ENCODE results near the gene PIP5K1C. TPM values are rescaled to one million over a fixed set of nuclear protein-coding genes. Genes with fewer than 3 reads are reported as not detected.

Gene PIP5K1C
- total RNA-seq, 6 experiments from 2014 or later: 5.3 to 9.8 (median 7.6) TPM

GRCh38 chr19:3720349-3720917 lies 20.2 kb upstream of the PIP5K1C start:
- TF ChIP-seq, protein P1, sequence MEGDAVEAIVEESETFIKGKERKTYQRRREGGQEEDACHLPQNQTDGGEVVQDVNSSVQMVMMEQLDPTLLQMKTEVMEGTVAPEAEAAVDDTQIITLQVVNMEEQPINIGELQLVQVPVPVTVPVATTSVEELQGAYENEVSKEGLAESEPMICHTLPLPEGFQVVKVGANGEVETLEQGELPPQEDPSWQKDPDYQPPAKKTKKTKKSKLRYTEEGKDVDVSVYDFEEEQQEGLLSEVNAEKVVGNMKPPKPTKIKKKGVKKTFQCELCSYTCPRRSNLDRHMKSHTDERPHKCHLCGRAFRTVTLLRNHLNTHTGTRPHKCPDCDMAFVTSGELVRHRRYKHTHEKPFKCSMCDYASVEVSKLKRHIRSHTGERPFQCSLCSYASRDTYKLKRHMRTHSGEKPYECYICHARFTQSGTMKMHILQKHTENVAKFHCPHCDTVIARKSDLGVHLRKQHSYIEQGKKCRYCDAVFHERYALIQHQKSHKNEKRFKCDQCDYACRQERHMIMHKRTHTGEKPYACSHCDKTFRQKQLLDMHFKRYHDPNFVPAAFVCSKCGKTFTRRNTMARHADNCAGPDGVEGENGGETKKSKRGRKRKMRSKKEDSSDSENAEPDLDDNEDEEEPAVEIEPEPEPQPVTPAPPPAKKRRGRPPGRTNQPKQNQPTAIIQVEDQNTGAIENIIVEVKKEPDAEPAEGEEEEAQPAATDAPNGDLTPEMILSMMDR (IDR thresholded peaks at IDR 0.05): no peak
- no peak for TF ChIP-seq POLR2A (IDR thresholded peaks at IDR 0.05)
- Histone ChIP-seq H3K4me3 (no peak overlapping the region), H3K27me3 (no peaks in the 10 kb centered on the region), H3K27ac (no peak overlapping the region), H3K9me3 (no peaks in the 10 kb centered on the region), H3K4me1 (peaks cover 0 to 15% (median 6%) of the 10 kb centered on the region in 4 donors), H3K36me3 (no peaks in the 10 kb centered on the region)
- intact Hi-C loops (cut with DNase I): no loop called here
- ATAC-seq (no peak), DNase-seq (no peak)
- WGBS (ENCODE audit: insufficient coverage, low coverage, low lambda C conversion rate, missing lambda C conversion rate): 31% methylated on average over 6 of the region's 9 CpGs

DNA sequence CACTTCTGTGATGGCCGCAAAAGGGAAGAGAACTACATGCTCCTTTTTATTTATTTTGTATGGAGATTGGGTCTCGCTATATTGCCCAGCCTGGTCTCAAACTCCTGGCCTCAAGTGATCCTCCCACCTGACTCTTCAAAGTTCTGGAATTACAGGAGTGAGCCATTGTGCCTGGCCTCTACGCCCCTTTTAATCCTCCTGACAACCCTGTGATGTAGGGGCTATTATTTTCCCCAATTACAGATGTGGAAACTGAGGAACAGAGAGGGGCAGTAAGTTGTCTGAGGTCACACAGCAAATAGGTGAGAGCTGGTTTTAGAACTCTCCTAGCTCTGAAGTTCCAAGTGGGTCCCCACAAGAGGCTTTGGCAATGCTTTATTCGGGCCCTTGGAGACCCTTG lies 19.6 kb upstream of the PIP5K1C start:
- H3K4me3 ChIP-seq: no peak overlapping the region
- H3K27ac ChIP-seq: no peak overlapping the region
- H3K9me3 ChIP-seq: no peaks in the 10 kb centered on the region
- intact Hi-C loops (cut with DNase I): no loop called here
- 90% methylated on average over 2 of the region's 4 CpGs for WGBS (ENCODE audit: insufficient coverage, low coverage, low lambda C conversion rate, missing lambda C conversion rate)
- TF ChIP-seq, protein P1 (IDR thresholded peaks at IDR 0.05): no peak
- no peak for TF ChIP-seq POLR2A (IDR thresholded peaks at IDR 0.05)
- no peaks in the 10 kb centered on the region for H3K27me3 ChIP-seq
- no peak for DNase-seq
- no peaks in the 10 kb centered on the region for H3K36me3 ChIP-seq
- peaks cover 0 to 15% (median 6%) of the 10 kb centered on the region in 4 donors for H3K4me1 ChIP-seq
- no peak for ATAC-seq

GRCh38 chr19:3716147-3716668 lies 15.9 kb upstream of the PIP5K1C start:
- no peak overlapping the region for H3K4me3 ChIP-seq
- H3K9me3 ChIP-seq: no peaks in the 10 kb centered on the region
- ATAC-seq: no peak
- no peak for TF ChIP-seq POLR2A (IDR thresholded peaks at IDR 0.05)
- TF ChIP-seq, protein P1 (IDR thresholded peaks at IDR 0.05): no peak
- intact Hi-C loops (cut with DNase I): no loop called here
- WGBS (ENCODE audit: insufficient coverage, low coverage, low lambda C conversion rate, missing lambda C conversion rate): 50% methylated on average over 2 of the region's 16 CpGs
- H3K4me1 ChIP-seq: peaks cover 0 to 26% (median 9%) of the 10 kb centered on the region in 4 donors
- DNase-seq: no peak
- no peaks in the 10 kb centered on the region for H3K36me3 ChIP-seq
- no peak overlapping the region for H3K27ac ChIP-seq
- no peaks in the 10 kb centered on the region for H3K27me3 ChIP-seq

- H3K27me3 ChIP-seq: no peaks in the 10 kb centered on the region
- TF ChIP-seq POLR2A (IDR thresholded peaks at IDR 0.05): no peak
- TF ChIP-seq, protein P1 (IDR thresholded peaks at IDR 0.05): no peak
- no peaks in the 10 kb centered on the region for H3K9me3 ChIP-seq
- peaks cover 0 to 30% (median 8%) of the 10 kb centered on the region in 4 donors for H3K4me1 ChIP-seq
- DNase-seq (peak in 1 of 3 donors; percentile 64), ATAC-seq (peak; percentile 8 to 48 (median 42))
- H3K36me3 ChIP-seq: no peaks in the 10 kb centered on the region
- H3K4me3 ChIP-seq: no peak overlapping the region
- H3K27ac ChIP-seq: no peak overlapping the region
- intact Hi-C loops (cut with DNase I): no loop called here
- 36% methylated on average over 20 of the region's 23 CpGs for WGBS (ENCODE audit: insufficient coverage, low coverage, low lambda C conversion rate, missing lambda C conversion rate)
Observed at GRCh38 chr19:3712663-3713611, 12.7 kb upstream of the PIP5K1C start.
